ENCODE results near the gene HACD1.
"Not testable (repeated sequence)": the region's sequence is repeated elsewhere in the genome, so short reads cannot be mapped to it uniquely, and the experiment has no call there.

The HACD1 gene

DNA sequence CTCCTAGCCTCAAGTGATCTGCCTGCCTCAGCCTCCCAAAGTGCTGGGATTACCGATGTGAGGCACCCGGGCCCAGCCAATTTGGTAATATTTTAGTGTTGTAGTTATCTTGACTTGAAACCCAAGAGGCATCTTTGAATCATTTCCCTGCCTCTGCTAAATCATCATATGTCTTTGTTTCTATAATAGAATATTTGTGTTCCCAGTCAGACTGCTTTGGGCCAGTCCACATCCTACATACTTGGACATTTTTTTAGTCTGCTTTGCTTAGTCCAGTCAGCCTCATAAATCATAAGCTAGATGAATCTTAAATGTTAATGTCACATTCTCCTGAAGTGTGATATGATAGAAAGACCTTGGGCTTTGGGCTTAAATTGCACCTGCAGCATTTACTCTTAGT, 32.7 kb upstream of the HACD1 start:
- H3K27me3 Mint-ChIP-seq, result no peaks in the 10 kb centered on the region
- H3K36me3 Mint-ChIP-seq, result peaks cover 64 to 76% of the 10 kb centered on the region in 2 donors
- peaks cover 34 to 79% of the 10 kb centered on the region in 2 donors for H3K4me1 Mint-ChIP-seq
- no peak overlapping the region for H3K4me3 Mint-ChIP-seq
- no peak for DNase-seq
- peak overlapping the region; percentile 75 for H3K27ac Mint-ChIP-seq
- H3K9me3 Mint-ChIP-seq, result peaks cover 5 to 9% of the 10 kb centered on the region in 2 donors
- ATAC-seq (replicated peaks), result no peak

DNA sequence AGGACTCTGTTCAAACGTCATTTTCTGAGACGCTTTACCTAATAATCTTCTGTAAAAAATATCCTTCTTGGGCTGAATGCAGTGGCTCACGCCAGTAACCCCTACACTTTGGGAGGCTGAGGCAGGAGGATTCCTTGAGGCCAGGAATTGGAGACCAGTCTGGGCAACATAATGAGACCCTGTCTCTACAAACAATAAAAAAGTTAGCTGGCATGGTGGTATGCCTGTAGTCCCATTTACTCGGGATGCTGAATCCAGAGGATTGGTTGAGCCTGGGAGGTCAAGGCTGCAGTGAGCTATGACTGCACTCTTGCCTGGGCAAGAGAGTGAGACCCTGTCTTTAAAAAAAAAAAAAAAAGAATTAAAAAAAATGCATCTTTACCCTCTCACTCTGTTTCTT, 31.9 kb upstream of the HACD1 start:
- Mint-ChIP-seq H3K27me3 (no peaks in the 10 kb centered on the region), H3K36me3 (peaks cover 65 to 81% of the 10 kb centered on the region in 2 donors), H3K9me3 (peaks cover 5 to 9% of the 10 kb centered on the region in 2 donors), H3K4me3 (peak overlapping the region; percentile 63 to 69), H3K4me1 (peaks cover 39 to 72% of the 10 kb centered on the region in 2 donors), H3K27ac (peak overlapping the region; percentile 94)
- ATAC-seq (replicated peaks) (no peak), DNase-seq (no peak)

DNA sequence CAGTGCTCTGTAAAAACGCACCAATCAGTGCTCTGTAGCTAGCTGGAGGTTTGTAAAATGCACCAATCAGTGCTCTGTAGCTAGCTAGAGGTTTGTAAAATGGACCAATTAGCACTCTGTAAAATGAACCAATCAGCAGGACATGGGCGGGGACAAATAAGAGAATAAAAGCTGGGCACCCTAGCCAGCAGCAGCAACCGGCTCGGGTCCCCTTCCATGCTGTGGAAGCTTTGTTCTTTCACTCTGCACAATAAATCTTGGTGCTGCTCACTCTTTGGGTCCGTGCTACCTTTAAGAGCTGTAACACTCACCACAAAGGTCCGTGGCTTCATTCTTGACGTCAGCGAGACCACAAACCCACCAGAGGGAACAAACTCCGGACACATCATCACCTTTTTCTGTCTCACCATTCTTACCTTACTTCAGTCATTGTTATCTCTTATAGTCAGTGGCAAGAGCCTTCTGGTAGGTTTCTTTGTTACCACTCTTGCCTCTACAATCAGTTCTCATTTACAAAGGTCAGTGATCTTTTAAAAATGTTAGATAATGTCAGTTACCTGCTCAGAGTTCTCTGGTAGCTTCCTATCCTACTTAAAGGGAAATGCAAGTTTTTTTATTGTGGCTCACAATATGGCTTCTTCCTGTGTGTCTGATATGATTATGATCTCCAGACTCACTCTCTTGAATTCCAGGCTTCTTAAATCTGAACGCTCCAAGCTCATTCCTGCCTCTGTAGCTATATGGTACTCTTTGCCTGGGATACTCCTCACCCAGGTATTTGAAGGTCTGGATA, 31.3 kb upstream of the HACD1 start:
- DNase-seq (peak; percentile 79), ATAC-seq (replicated peaks) (peak; percentile 77 to 83)
- H3K27me3 Mint-ChIP-seq, result no peaks in the 10 kb centered on the region
- peak overlapping the region; percentile 63 to 69 for H3K4me3 Mint-ChIP-seq
- peaks cover 36 to 66% of the 10 kb centered on the region in 2 donors for H3K4me1 Mint-ChIP-seq
- H3K9me3 Mint-ChIP-seq, result peaks cover 0 to 7% of the 10 kb centered on the region in 2 donors
- peak overlapping the region; percentile 94 for H3K27ac Mint-ChIP-seq
- H3K36me3 Mint-ChIP-seq, result peaks cover 60 to 76% of the 10 kb centered on the region in 2 donors

DNA sequence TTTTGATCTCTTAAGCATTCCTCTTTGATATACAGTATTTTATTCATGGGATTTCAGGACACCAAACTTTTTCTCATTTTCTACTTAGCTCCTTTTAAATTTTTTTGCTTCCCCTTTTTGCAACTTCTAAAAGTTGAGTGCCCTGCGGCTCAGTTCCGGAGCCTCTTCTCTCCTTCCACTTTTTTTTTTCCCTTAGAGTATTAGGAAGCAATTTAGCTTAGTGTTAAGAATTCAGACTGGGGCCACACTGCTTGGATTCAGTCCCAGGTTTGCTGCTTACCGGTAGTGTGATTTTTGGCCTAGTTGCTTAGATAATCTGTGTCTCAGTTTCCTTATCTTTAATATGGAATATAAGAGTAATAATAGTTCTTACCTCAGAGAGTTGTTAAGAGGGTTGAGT, 30.2 kb upstream of the HACD1 start:
- H3K9me3 Mint-ChIP-seq, result peaks cover 0 to 7% of the 10 kb centered on the region in 2 donors
- peaks cover 36 to 66% of the 10 kb centered on the region in 2 donors for H3K4me1 Mint-ChIP-seq
- peak overlapping the region; percentile 81 for H3K27ac Mint-ChIP-seq
- no peaks in the 10 kb centered on the region for H3K27me3 Mint-ChIP-seq
- DNase-seq (no peak), ATAC-seq (replicated peaks) (no peak)
- peaks cover 50 to 66% of the 10 kb centered on the region in 2 donors for H3K36me3 Mint-ChIP-seq
- H3K4me3 Mint-ChIP-seq, result peak overlapping the region; percentile 72 to 80

DNA sequence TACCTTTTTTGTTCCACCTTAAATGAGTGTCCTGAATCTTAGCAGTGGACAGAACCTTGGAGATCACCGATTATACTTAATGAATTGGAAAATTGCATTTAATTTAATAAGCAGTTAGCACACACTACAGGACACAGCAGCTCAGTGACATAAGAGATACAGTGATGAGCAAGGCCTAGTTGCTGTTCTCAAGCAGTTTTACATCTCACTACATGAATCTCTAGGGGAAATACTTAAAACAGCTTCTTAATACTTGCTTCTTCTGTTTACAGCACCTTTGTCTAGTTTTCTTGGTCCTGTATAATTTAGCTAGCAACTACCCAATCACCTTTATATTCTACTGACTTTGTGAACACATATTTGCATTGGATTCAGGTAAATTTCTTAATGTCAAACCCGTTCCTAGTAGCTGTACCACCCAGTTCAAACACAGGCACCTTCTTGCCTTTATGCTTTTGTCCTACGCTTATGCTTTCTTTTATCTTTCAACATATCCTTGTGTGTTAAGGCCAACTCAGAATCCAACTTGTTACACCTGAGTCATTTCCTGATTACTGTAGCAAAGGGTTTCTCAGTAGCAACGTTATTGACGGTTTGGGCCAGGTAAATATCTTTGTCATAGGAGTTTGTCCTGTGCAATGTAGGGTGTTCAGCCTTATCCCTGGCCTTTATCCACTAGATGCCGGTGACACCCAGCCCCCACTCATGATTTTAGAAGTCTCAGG, 28.6 kb upstream of the HACD1 start:
- H3K27ac Mint-ChIP-seq, result peak overlapping the region; percentile 56
- no peak for ATAC-seq (replicated peaks)
- H3K36me3 Mint-ChIP-seq, result peaks cover 44 to 55% of the 10 kb centered on the region in 2 donors
- H3K9me3 Mint-ChIP-seq, result peaks cover 0 to 4% of the 10 kb centered on the region in 2 donors
- H3K4me3 Mint-ChIP-seq, result peak overlapping the region; percentile 95 to 96
- no peaks in the 10 kb centered on the region for H3K27me3 Mint-ChIP-seq
- DNase-seq, result no peak
- peaks cover 31 to 53% of the 10 kb centered on the region in 2 donors for H3K4me1 Mint-ChIP-seq

DNA sequence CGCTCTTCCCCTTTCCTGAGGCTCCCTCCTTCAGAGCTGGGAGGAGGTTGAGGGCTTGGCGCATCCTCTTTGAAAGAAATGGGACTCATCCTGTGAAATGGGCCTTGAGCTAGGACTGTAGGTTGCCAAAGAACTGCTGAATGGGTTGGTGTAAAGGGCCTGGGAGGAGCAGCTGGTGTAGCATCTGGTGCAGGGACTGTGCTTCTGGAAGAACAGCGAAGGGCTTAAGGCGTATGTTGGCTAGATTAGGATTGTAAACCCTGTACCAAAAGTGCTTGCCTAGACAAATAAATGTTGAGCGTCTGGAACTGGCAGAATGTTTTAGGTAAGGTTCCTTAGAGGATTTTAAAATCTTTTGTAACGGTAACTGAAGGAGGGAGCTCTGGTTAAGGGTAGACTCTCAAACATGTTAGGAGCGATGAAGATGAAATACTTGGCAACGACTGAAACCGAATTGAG, 27.3 kb upstream of the HACD1 start:
- peak overlapping the region; percentile 100 for H3K27ac Mint-ChIP-seq
- DNase-seq (no peak), ATAC-seq (replicated peaks) (peak; percentile 5 to 8)
- H3K4me3 Mint-ChIP-seq, result peak overlapping the region; percentile 95 to 96
- H3K36me3 Mint-ChIP-seq, result peaks cover 39 to 50% of the 10 kb centered on the region in 2 donors
- H3K27me3 Mint-ChIP-seq, result no peaks in the 10 kb centered on the region
- peaks cover 4% of the 10 kb centered on the region in 2 donors for H3K9me3 Mint-ChIP-seq
- H3K4me1 Mint-ChIP-seq, result peaks cover 31 to 40% of the 10 kb centered on the region in 2 donors

DNA sequence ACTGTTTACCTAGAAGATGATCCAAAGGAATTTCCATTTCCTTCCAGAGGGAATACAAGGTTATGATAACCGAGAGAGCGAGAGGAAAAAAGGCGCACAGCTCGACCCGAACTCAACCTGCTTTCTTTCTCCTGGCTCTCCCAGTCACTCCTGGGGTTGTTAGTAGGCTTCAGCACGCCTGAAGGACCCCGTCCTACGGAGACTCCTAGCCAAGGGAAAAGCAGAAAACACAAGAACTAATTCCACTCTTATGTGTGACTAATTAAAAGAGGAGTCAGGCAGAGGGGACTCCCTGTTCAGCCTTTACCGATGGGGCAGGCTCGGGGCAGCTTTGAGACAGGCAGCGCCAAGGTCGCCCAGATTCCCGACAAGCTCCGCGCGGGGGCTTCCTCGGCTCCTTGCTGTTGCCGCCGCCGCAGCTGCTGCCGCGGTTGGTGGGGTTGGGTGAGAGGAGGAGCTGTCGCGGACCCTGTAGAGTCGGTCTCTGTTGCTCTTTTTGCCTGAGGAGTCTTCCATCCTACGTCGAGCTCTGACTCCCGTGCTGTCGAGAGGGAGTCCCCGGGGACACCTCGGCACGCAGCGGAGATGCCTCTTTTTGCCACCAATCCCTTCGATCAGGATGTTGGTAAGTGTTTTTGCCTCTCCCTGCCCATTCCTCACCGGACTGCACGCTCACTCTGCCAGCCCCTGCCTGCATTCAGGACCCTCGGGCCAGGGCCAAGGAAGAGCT, 26.7 kb upstream of the HACD1 start, which contains the start of gene STAM:
Gene STAM (plus strand): TSS at position 397 of the 730 bp plus-strand sequence. CDS start 189 bp downstream, at position 586.
- peaks cover 36 to 45% of the 10 kb centered on the region in 2 donors for H3K36me3 Mint-ChIP-seq
- H3K27ac Mint-ChIP-seq, result peak within 1 kb of the TSS; percentile 100
- peaks cover 4% of the 10 kb centered on the region in 2 donors for H3K9me3 Mint-ChIP-seq
- DNase-seq (peak; percentile 89), ATAC-seq (replicated peaks) (peak; percentile 82)
- no peaks in the 10 kb centered on the region for H3K27me3 Mint-ChIP-seq
- peaks cover 29 to 35% of the 10 kb centered on the region in 2 donors for H3K4me1 Mint-ChIP-seq
- peak within 1 kb of the TSS; percentile 95 to 96 for H3K4me3 Mint-ChIP-seq

DNA sequence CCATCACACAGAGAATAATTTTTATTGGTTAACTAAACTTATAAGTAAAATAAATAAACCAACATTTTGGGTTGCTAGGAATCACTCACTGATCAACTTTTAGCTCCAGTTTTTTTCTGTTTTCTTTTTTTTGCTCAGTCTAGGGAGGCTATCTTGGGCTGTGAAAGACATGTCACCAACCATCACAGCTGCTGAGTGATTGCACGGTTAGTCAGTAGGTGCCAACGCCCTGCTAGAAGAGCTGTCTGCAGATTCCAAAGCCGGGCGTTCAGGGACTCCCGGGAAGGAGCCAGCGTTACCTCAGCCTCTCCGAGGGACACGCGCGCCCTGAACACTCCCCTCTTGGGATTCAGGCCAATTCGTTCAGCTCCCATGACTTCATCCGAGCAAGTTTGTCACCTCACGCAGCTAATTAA, 26.2 kb upstream of the HACD1 start:
- Mint-ChIP-seq H3K4me3 (peak overlapping the region; percentile 95 to 96), H3K9me3 (peaks cover 4% of the 10 kb centered on the region in 2 donors), H3K27me3 (no peaks in the 10 kb centered on the region), H3K27ac (peak overlapping the region; percentile 100), H3K36me3 (peaks cover 31 to 39% of the 10 kb centered on the region in 2 donors), H3K4me1 (peaks cover 24 to 29% of the 10 kb centered on the region in 2 donors)
- peak; percentile 31 to 33 for ATAC-seq (replicated peaks)
- no peak for DNase-seq

DNA sequence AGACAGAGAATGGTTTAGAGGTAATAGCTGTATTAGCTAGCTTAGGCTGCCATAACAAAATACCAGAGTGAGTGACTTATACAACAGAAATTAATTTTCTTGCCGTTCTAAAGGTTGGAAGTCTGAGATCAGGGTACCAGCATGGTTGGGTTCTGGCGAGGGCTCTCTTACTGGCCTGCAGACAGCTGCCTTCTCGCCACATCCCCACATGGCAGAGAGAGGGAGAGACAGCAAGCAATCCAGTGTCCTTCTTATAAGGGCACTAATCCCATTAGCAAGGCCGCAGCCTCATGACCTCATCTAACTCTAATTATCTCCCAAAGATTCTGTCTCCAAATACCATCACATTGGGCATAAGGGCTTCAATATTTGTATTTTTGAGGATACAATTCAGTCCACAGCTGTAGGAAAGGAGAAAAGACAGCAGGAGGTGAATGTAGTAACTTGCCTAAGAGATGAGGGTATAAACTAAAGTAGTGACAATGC, 23.2 kb upstream of the HACD1 start:
- no peak overlapping the region for H3K4me3 Mint-ChIP-seq
- no peak for ATAC-seq (replicated peaks)
- peaks cover 0 to 4% of the 10 kb centered on the region in 2 donors for H3K9me3 Mint-ChIP-seq
- H3K27ac Mint-ChIP-seq, result no peak overlapping the region
- H3K36me3 Mint-ChIP-seq, result peaks cover 13 to 18% of the 10 kb centered on the region in 2 donors
- no peak for DNase-seq
- H3K4me1 Mint-ChIP-seq, result peaks cover 1 to 5% of the 10 kb centered on the region in 2 donors
- H3K27me3 Mint-ChIP-seq, result no peaks in the 10 kb centered on the region

DNA sequence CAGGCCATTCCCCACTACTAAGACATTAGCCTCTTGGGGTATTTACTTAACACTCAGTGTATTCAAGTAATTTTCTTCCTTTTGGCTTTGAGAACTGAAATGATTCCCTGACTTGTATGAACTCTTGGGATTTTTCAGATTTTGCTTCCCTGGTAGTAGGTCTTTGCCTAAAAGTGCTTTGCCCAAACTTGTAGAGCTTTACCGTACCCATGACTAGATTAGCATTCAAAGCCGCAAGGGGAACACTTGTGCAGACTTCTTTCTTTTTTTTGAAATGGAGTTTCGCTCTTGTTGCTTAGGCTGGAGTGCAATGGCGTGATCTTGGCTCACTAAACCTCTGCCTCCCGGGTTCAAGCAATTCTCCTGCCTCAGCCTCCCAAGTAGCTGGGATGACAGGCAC, 20.7 kb upstream of the HACD1 start:
- Mint-ChIP-seq H3K27ac (no peak overlapping the region), H3K4me3 (no peak overlapping the region), H3K9me3 (peaks cover 0 to 4% of the 10 kb centered on the region in 2 donors), H3K4me1 (peaks cover 0 to under 1% of the 10 kb centered on the region in 2 donors), H3K27me3 (no peaks in the 10 kb centered on the region), H3K36me3 (peaks cover 9% of the 10 kb centered on the region in 2 donors)
- no peak for DNase-seq
- no peak for ATAC-seq (replicated peaks)

DNA sequence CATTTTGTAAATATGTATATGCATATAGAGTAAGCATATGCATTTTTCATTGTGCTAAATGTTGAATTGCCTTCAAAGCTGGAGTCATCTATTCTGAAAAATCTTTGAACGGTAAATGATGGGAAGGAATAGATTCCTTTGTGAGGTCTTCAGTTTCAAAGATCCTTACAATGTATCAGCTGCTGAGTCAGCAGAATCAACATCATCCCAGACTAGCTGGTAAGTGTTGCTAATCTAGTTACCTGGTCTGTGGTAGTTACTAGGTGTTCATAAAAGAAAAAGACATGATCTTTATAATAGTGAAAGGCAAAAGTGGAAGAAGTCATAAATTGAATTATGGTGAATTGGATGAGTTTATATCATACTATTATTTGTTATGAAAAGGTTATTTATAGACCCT, 16.2 kb upstream of the HACD1 start:
- H3K4me3 Mint-ChIP-seq, result no peak overlapping the region

DNA sequence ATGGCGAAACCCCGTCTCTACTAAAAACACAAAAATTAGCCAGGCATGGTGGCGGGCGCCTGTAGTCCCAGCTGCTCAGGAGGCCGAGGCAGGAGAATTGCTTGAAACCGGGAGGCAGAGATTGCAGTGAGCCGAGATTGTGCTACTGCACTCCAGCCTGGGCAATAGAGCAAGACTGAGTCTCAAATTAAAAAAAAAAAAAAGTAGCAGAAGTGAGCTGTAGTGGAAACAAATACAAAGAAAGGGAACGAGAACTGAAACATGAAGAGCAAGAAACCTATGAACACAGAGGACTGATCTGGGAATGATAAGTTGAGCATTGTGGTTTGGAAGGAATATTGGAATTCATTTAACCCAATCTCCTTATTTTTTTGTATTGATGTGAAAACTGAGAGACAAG, 15.4 kb upstream of the HACD1 start:
- peak; percentile 51 to 57 for ATAC-seq (replicated peaks)
- H3K4me1 Mint-ChIP-seq, result peaks cover 2 to 10% of the 10 kb centered on the region in 2 donors
- H3K27me3 Mint-ChIP-seq, H3K27ac Mint-ChIP-seq, H3K4me3 Mint-ChIP-seq, DNase-seq, H3K9me3 Mint-ChIP-seq, H3K36me3 Mint-ChIP-seq: not testable (repeated sequence)

More for the DNA sequence above, 16.2 kb upstream of the HACD1 start:
- Mint-ChIP-seq H3K9me3 (no peaks in the 10 kb centered on the region), H3K36me3 (no peaks in the 10 kb centered on the region), H3K27me3 (no peaks in the 10 kb centered on the region), H3K4me1 (peaks cover 2 to 10% of the 10 kb centered on the region in 2 donors), H3K27ac (no peak overlapping the region)
- ATAC-seq (replicated peaks) (no peak), DNase-seq (no peak)

DNA sequence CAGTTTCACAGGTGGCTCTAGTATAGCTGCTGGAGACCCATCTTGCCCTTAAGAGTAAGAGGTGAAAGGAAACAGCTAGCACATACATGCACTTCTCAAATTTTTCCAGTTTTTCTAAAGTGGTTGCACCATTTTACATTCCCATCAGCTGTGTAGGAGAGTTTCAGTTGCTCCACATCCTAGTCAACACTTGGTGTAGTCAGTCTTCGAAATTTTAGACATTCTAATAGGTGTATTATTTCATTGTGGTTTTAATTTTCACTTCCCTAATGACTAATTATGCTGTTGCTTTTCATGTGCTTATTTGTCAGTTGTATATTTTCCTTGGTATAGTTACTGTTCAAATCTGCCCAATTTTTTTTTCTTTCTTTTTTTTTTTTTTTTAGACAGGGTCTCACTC, 9.5 kb upstream of the HACD1 start:
- H3K4me3 Mint-ChIP-seq, result no peak overlapping the region
- H3K27me3 Mint-ChIP-seq, result peaks cover 14 to 20% of the 10 kb centered on the region in 2 donors
- ATAC-seq (replicated peaks) (peak; percentile 54 to 58), DNase-seq (no peak)
- H3K36me3 Mint-ChIP-seq, result no peaks in the 10 kb centered on the region
- no peak overlapping the region for H3K27ac Mint-ChIP-seq
- H3K9me3 Mint-ChIP-seq, result no peaks in the 10 kb centered on the region
- H3K4me1 Mint-ChIP-seq, result no peaks in the 10 kb centered on the region

DNA sequence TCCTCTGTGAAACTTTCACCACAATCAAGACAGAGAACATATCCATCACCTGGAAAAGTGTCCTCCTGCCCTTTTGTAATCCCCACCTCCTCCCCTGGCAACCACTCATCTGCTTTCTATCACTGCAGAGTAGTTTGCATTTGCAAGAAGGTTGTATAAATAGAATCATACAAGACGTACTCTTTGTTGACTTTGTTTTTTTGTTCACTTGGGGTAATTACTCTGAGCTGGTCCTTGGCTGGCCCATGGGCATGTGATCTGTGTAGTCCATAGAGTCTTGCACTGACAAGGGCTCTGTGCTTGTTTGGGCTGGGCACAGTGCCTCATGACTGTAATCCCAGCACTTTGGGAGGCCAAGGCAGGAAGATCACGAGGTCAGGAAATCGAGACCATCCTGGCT, 7.8 kb upstream of the HACD1 start:
- DNase-seq (no peak), ATAC-seq (replicated peaks) (no peak)
- Mint-ChIP-seq H3K36me3 (no peaks in the 10 kb centered on the region), H3K4me1 (no peaks in the 10 kb centered on the region), H3K27me3 (peaks cover 14 to 20% of the 10 kb centered on the region in 2 donors), H3K27ac (no peak overlapping the region), H3K4me3 (no peak overlapping the region), H3K9me3 (no peaks in the 10 kb centered on the region)
